ENCODE results near the gene COPS2. TPM values are rescaled to one million over a fixed set of nuclear protein-coding genes. Genes with fewer than 3 reads are reported as not detected.

Gene COPS2
- total and polyA plus RNA-seq, 10 donors, result 21.0 to 58.4 (median 47.3) TPM

GRCh38 chr15:49152552-49153312 is 2.7 kb downstream of the COPS2 start:
- no peak overlapping the region for H3K4me3 ChIP-seq
- H3K4me1 ChIP-seq, result peaks cover 36 to 92% (median 78%) of the 10 kb centered on the region in 6 donors
- H3K27ac ChIP-seq, result no peak overlapping the region
- WGBS, 5 donors, result 86 to 95% (median 93%) methylated on average over 9 of the region's 9 CpGs
- H3K27me3 ChIP-seq (replicated peaks in 1 of 7), result no peaks in the 10 kb centered on the region
- intact Hi-C loops (cut with DNase I; ENCODE audit: low total_unique reads), result no loop called here
- TF ChIP-seq CTCF (IDR thresholded peaks at IDR 0.05 in 8 of 11, conservative IDR thresholded peaks at IDR 0.05 in 3 of 11) (no peak), POLR2AphosphoS5 (IDR thresholded peaks at IDR 0.05) (no peak), POLR2A (IDR thresholded peaks at IDR 0.05) (no peak)
- no peak for DNase-seq
- no peaks in the 10 kb centered on the region for H3K9me3 ChIP-seq
- H3K36me3 ChIP-seq, result peaks cover 0 to 6% (median 0%) of the 10 kb centered on the region in 6 donors

GRCh38 chr15:49151831-49152230 is 3.6 kb downstream of the COPS2 start:
- Histone ChIP-seq H3K4me3 (no peak overlapping the region), H3K27me3 (replicated peaks in 1 of 7) (no peaks in the 10 kb centered on the region), H3K36me3 (peaks cover 0 to 6% (median 0%) of the 10 kb centered on the region in 6 donors), H3K9me3 (no peaks in the 10 kb centered on the region), H3K4me1 (peaks cover 37 to 92% (median 78%) of the 10 kb centered on the region in 6 donors), H3K27ac (no peak overlapping the region)
- intact Hi-C loops (cut with DNase I; ENCODE audit: low total_unique reads), result no loop called here
- no peak for TF ChIP-seq POLR2AphosphoS5 (IDR thresholded peaks at IDR 0.05)
- TF ChIP-seq POLR2A (IDR thresholded peaks at IDR 0.05), result no peak
- TF ChIP-seq CTCF (IDR thresholded peaks at IDR 0.05 in 8 of 11, conservative IDR thresholded peaks at IDR 0.05 in 3 of 11), result no peak
- DNase-seq, result no peak
- 79 to 87% (median 86%) methylated on average over 3 of the region's 3 CpGs for WGBS, 5 donors

- intact Hi-C loops (cut with DNase I; ENCODE audit: low total_unique reads), result loop anchor here (5.0 to 10.0 kb wide), 2 partner anchors 104 to 286 kb away; partner anchors contain the start of gene SECISBP2L
- Histone ChIP-seq H3K4me1 (peaks cover 33 to 94% (median 76%) of the 10 kb centered on the region in 6 donors), H3K27me3 (replicated peaks in 1 of 7) (no peaks in the 10 kb centered on the region)
Measured at GRCh38 chr15:49148727-49149126, 6.7 kb downstream of the COPS2 start.

More at GRCh38 chr15:49148727-49149126, 6.7 kb downstream of the COPS2 start:
- no peak for DNase-seq
- H3K36me3 ChIP-seq, result peaks cover 0 to 18% (median 7%) of the 10 kb centered on the region in 6 donors
- TF ChIP-seq POLR2AphosphoS5 (IDR thresholded peaks at IDR 0.05) (no peak), POLR2A (IDR thresholded peaks at IDR 0.05) (no peak), CTCF (IDR thresholded peaks at IDR 0.05 in 8 of 11, conservative IDR thresholded peaks at IDR 0.05 in 3 of 11) (no peak)
- no peaks in the 10 kb centered on the region for H3K9me3 ChIP-seq
- peak overlapping the region in 2 of 8 donors; percentile 29 to 43 for H3K27ac ChIP-seq
- H3K4me3 ChIP-seq, result no peak overlapping the region
- 37 to 83% (median 77%) methylated on average over 1 of the region's 1 CpG for WGBS, 5 donors

All from spleen (tissue), 11 donors.